Hematopoietic multipotent progenitor cell treated with erythropoietin and hydrocortisone succinate and interleukin-3 and kit ligand, for 8 days (in vitro differentiated cells): Measurements from ENCODE around the gene TM9SF4.
"Not testable (repeated sequence)": the region's sequence is repeated elsewhere in the genome, so short reads cannot be mapped to it uniquely, and the experiment has no call there.

Experiments used
- DNase-seq: peaks from one replicate; pipeline ENCODE4 v3.0.0-alpha.2; 2015

The TM9SF4 gene

GRCh38 chr20:32162351-32162750, 52.8 kb downstream of the TM9SF4 start:
- DNase-seq = no peak

GRCh38 chr20:32163951-32164350, 54.4 kb downstream of the TM9SF4 start:
- DNase-seq = no peak

GRCh38 chr20:32164984-32165735, 55.6 kb downstream of the TM9SF4 start:
- no peak for DNase-seq

GRCh38 chr20:32165836-32166545, 56.5 kb downstream of the TM9SF4 start:
- DNase-seq = no peak

- no peak for DNase-seq
Measured at GRCh38 chr20:32167552-32167951, 58.0 kb downstream of the TM9SF4 start.

- DNase-seq = no peak
Measured at GRCh38 chr20:32168184-32168910, 58.8 kb downstream of the TM9SF4 start.

- not testable (repeated sequence) for DNase-seq
Measured at GRCh38 chr20:32177696-32178095, 68.2 kb downstream of the TM9SF4 start.

- DNase-seq = no peak
Measured at GRCh38 chr20:32179515-32179914, 70.0 kb downstream of the TM9SF4 start.

- no peak for DNase-seq
Measured at GRCh38 chr20:32179934-32180333, 70.4 kb downstream of the TM9SF4 start.

- no peak for DNase-seq
Measured at GRCh38 chr20:32181606-32182005, 72.1 kb downstream of the TM9SF4 start.

GRCh38 chr20:32183947-32184635, 74.6 kb downstream of the TM9SF4 start:
- no peak for DNase-seq

- DNase-seq = no peak
Measured at GRCh38 chr20:32184961-32185603, 75.6 kb downstream of the TM9SF4 start.

GRCh38 chr20:32186506-32186905, 77.0 kb downstream of the TM9SF4 start:
- DNase-seq = no peak

GRCh38 chr20:32188376-32189122, 79.0 kb downstream of the TM9SF4 start:
- no peak for DNase-seq

GRCh38 chr20:32189123-32189410, 79.6 kb downstream of the TM9SF4 start:
- no peak for DNase-seq

- DNase-seq = no peak
Measured at GRCh38 chr20:32189691-32190615, 80.4 kb downstream of the TM9SF4 start.

GRCh38 chr20:32190616-32191415, 81.3 kb downstream of the TM9SF4 start:
- DNase-seq = no peak

GRCh38 chr20:32191422-32191821, 81.9 kb downstream of the TM9SF4 start:
- DNase-seq = no peak

GRCh38 chr20:32191873-32192272, 82.4 kb downstream of the TM9SF4 start:
- DNase-seq = no peak

- DNase-seq = no peak
Measured at GRCh38 chr20:32192698-32193097, 83.2 kb downstream of the TM9SF4 start.
